Activated naive CD8-positive, alpha-beta T cell (primary cell): ENCODE results near the gene AMBRA1.

Experiments
- H3K27ac Mint-ChIP-seq: one replicate; pipeline ENCODE4 v1.8.0; 2021; ENCODE audit warnings: mixed read lengths
- H3K27me3 Mint-ChIP-seq: one replicate; pipeline ENCODE4 v1.8.0; 2021; ENCODE audit warnings: mixed read lengths
- H3K36me3 Mint-ChIP-seq: one replicate; pipeline ENCODE4 v1.8.0; 2021; ENCODE audit warnings: mixed read lengths
- H3K4me1 Mint-ChIP-seq: one replicate; pipeline ENCODE4 v1.8.0; 2021; ENCODE audit warnings: low read depth, mixed read lengths
- H3K4me3 Mint-ChIP-seq: one replicate; pipeline ENCODE4 v1.8.0; 2021; ENCODE audit warnings: mild to moderate bottlenecking, mixed read lengths
- H3K9me3 Mint-ChIP-seq: one replicate; pipeline ENCODE4 v1.8.0; 2021; ENCODE audit warnings: low read depth, mixed read lengths

Gene AMBRA1, protein sequence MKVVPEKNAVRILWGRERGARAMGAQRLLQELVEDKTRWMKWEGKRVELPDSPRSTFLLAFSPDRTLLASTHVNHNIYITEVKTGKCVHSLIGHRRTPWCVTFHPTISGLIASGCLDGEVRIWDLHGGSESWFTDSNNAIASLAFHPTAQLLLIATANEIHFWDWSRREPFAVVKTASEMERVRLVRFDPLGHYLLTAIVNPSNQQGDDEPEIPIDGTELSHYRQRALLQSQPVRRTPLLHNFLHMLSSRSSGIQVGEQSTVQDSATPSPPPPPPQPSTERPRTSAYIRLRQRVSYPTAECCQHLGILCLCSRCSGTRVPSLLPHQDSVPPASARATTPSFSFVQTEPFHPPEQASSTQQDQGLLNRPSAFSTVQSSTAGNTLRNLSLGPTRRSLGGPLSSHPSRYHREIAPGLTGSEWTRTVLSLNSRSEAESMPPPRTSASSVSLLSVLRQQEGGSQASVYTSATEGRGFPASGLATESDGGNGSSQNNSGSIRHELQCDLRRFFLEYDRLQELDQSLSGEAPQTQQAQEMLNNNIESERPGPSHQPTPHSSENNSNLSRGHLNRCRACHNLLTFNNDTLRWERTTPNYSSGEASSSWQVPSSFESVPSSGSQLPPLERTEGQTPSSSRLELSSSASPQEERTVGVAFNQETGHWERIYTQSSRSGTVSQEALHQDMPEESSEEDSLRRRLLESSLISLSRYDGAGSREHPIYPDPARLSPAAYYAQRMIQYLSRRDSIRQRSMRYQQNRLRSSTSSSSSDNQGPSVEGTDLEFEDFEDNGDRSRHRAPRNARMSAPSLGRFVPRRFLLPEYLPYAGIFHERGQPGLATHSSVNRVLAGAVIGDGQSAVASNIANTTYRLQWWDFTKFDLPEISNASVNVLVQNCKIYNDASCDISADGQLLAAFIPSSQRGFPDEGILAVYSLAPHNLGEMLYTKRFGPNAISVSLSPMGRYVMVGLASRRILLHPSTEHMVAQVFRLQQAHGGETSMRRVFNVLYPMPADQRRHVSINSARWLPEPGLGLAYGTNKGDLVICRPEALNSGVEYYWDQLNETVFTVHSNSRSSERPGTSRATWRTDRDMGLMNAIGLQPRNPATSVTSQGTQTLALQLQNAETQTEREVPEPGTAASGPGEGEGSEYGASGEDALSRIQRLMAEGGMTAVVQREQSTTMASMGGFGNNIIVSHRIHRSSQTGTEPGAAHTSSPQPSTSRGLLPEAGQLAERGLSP (N-terminal part only)

GRCh38 chr11:46593550-46594373 is at the start of gene AMBRA1:
TSS of gene AMBRA1 (minus strand) at chr11:46594023. CDS start at chr11:46548380, 45,643 bp downstream.
- H3K4me3 Mint-ChIP-seq = peak within 1 kb of the TSS; percentile 96
- peaks cover 2% of the 10 kb centered on the region for H3K36me3 Mint-ChIP-seq
- peaks cover 37% of the 10 kb centered on the region for H3K4me1 Mint-ChIP-seq
- H3K9me3 Mint-ChIP-seq = no peaks in the 10 kb centered on the region
- no peaks in the 10 kb centered on the region for H3K27me3 Mint-ChIP-seq
- peak within 1 kb of the TSS; percentile 93 for H3K27ac Mint-ChIP-seq

- no peaks in the 10 kb centered on the region for H3K9me3 Mint-ChIP-seq
- H3K4me1 Mint-ChIP-seq = peaks cover 26% of the 10 kb centered on the region
- peak overlapping the region; percentile 41 for H3K27ac Mint-ChIP-seq
- peaks cover 17% of the 10 kb centered on the region for H3K36me3 Mint-ChIP-seq
- no peak overlapping the region for H3K4me3 Mint-ChIP-seq
- H3K27me3 Mint-ChIP-seq = no peaks in the 10 kb centered on the region
Measured at GRCh38 chr11:46643531-46643930, 49.7 kb upstream of the AMBRA1 start.

DNA sequence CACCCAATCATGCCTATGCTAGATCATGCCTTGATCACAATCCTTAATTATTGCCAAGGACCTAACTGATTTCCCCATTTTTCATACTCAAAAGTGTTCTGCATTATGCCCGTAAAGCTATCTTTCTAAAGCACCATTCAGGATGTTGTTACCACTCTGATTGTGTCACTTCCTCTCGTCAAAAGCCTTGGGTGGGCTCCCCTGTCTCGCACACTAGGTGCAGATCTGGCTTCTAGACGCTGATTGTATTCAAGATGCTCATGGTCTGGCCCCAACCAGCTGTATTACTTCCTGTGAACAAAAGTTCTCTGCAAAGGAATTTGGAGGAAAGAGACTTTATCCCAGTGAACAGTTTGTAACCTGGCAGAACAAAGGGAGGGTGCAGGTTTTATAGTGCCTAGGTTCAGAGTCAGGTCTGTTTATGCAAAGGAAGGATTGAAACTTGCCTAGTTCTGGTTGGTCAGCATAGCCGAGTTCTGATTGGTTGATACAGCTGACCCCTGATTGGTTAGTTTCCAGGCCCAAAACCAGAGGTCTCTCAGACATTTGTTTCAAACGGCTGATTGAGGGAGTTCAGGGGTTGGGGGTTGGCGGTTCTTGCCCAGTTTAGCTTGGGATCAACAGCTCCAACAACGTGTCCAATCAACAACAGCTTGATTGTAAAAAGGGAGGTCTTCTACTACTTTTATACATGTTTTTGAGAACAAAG is 49.0 kb upstream of the AMBRA1 start:
- Mint-ChIP-seq H3K27me3 (no peaks in the 10 kb centered on the region), H3K4me3 (peak overlapping the region; percentile 6), H3K27ac (peak overlapping the region; percentile 41), H3K4me1 (peaks cover 28% of the 10 kb centered on the region), H3K9me3 (no peaks in the 10 kb centered on the region), H3K36me3 (peaks cover 19% of the 10 kb centered on the region)

DNA sequence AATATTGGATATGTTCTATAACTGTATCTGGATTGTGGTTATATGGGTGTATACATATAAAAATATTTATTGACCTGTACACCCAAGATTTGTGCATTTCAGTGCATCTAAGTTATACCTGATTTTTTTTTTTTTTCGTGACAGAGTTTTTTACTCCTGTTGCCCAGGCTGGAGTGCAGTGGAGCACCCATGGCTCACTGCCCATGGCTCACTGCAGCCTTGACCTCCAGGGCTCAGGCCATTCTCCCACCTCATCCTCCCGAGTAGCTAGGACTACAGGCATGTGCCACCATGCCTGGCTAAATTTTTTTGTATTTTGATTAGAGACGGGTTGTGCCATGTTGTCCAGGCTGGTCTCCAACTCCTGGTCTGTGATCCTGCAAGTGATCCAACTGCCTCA is 47.8 kb upstream of the AMBRA1 start:
- Mint-ChIP-seq H3K27me3 (no peaks in the 10 kb centered on the region), H3K27ac (no peak overlapping the region), H3K36me3 (peaks cover 19% of the 10 kb centered on the region), H3K9me3 (no peaks in the 10 kb centered on the region), H3K4me1 (peaks cover 28% of the 10 kb centered on the region), H3K4me3 (no peak overlapping the region)

GRCh38 chr11:46640036-46640788 is 46.4 kb upstream of the AMBRA1 start:
- Mint-ChIP-seq H3K27me3 (no peaks in the 10 kb centered on the region), H3K36me3 (peaks cover 24% of the 10 kb centered on the region), H3K4me1 (peaks cover 31% of the 10 kb centered on the region), H3K9me3 (no peaks in the 10 kb centered on the region), H3K27ac (no peak overlapping the region), H3K4me3 (no peak overlapping the region)

DNA sequence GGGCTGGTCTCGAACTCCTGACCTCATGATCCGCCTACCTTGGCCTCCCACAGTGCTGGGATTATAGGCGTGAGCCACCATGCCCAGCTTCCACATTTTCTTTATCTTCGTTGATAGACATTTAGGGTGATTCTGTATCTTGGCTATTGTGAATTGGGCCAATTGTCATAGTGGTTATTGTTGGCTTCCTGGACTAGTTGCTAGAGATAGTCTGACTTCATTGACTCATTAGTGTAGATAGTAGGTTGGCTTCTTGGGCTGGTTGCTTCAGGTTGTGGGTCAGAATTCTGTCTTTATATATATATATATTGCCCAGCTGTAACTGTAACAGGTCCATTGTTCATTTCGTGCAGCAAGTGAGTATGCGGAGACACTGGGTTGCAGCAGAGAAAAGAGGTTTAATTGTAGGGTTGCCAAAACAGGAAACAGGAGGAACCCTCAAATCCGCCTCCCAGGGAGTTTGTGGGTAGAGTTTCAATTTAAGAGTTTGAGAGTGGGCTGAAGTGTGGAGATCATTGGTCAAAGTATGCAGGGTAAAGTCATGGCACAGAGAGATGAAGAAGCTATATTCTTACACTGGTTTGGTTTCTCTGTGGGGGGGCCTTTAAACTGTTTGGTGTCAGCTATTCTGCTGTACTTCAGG is 45.5 kb upstream of the AMBRA1 start:
- Mint-ChIP-seq H3K4me3 (no peak overlapping the region), H3K27ac (peak overlapping the region; percentile 84), H3K4me1 (peaks cover 31% of the 10 kb centered on the region), H3K9me3 (no peaks in the 10 kb centered on the region), H3K27me3 (no peaks in the 10 kb centered on the region), H3K36me3 (peaks cover 24% of the 10 kb centered on the region)

DNA sequence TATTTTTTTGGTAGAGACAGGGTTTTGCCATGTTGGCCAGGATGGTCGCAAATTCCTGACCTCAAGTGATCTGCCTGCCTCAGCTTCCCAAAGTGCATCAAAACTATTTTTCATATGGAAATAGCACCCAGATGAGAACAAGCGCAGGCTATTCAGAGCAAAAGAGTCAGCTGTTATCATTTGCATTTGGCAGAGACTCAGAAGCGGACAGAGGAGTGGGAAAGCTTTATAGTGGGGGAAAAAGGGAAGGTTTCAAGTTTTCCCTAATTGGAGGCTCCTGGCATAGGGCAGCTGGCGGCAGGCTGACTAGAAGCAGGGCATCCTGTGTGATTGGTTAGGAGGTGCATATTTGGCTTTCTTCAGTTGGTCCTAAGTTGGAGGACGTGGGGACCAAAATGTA is 43.7 kb upstream of the AMBRA1 start:
- H3K27ac Mint-ChIP-seq = no peak overlapping the region
- H3K4me3 Mint-ChIP-seq = no peak overlapping the region
- peaks cover 19% of the 10 kb centered on the region for H3K4me1 Mint-ChIP-seq
- no peaks in the 10 kb centered on the region for H3K9me3 Mint-ChIP-seq
- no peaks in the 10 kb centered on the region for H3K27me3 Mint-ChIP-seq
- H3K36me3 Mint-ChIP-seq = peaks cover 18% of the 10 kb centered on the region

GRCh38 chr11:46635557-46636139 is 41.8 kb upstream of the AMBRA1 start:
- Mint-ChIP-seq H3K36me3 (peaks cover 19% of the 10 kb centered on the region), H3K27ac (no peak overlapping the region), H3K27me3 (no peaks in the 10 kb centered on the region), H3K9me3 (no peaks in the 10 kb centered on the region), H3K4me1 (peaks cover 18% of the 10 kb centered on the region), H3K4me3 (no peak overlapping the region)

DNA sequence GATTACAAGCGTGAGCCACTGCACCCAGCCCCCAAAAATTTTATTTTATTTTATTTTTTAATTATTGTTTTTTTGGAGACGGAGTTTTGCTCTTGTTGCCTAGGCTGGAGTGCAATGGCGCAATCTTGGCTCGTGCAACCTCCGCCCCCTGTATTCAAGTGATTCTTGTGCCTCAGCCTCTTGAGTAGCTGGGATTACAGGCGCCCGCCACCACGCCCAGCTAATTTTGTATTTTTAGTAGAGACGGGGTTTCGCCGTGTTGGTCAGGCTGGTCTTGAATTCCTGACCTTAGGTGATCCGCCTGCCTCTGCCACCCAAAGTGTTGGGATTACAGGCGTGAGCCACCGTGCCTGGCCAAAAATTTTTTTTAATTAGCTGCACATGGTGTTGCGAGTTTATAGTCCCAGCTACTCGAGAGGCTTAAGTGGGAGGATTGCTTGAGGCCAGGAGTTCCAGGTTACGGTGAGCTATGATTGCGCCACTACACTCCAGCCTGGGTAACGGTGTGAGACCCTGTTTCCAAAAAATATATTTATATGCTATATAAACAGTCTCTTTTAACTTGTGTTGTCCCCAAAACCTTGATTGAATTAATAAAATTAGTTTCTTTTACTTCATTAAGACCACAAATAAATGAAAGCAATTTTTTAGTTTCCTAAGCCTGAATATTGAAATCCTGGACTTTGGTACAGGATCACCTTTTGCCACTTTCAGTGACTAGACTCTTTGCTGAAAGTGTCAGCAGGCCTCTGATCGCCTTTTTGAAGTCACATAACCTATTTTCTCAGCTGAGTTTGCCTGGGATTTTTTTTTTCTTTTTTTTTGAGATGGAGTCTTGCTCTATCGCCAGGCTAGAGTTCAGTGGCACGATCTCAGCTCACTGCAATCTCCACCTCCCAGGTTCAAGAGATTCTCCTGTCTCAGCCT is 39.7 kb upstream of the AMBRA1 start:
- peaks cover 13% of the 10 kb centered on the region for H3K4me1 Mint-ChIP-seq
- no peaks in the 10 kb centered on the region for H3K27me3 Mint-ChIP-seq
- H3K9me3 Mint-ChIP-seq = no peaks in the 10 kb centered on the region
- H3K36me3 Mint-ChIP-seq = peaks cover 12% of the 10 kb centered on the region
- H3K4me3 Mint-ChIP-seq = no peak overlapping the region
- H3K27ac Mint-ChIP-seq = no peak overlapping the region

GRCh38 chr11:46632502-46632901 is 38.7 kb upstream of the AMBRA1 start:
- peaks cover 11% of the 10 kb centered on the region for H3K4me1 Mint-ChIP-seq
- no peaks in the 10 kb centered on the region for H3K9me3 Mint-ChIP-seq
- H3K4me3 Mint-ChIP-seq = no peak overlapping the region
- H3K36me3 Mint-ChIP-seq = peaks cover 9% of the 10 kb centered on the region
- peak overlapping the region; percentile 18 for H3K27ac Mint-ChIP-seq
- no peaks in the 10 kb centered on the region for H3K27me3 Mint-ChIP-seq

DNA sequence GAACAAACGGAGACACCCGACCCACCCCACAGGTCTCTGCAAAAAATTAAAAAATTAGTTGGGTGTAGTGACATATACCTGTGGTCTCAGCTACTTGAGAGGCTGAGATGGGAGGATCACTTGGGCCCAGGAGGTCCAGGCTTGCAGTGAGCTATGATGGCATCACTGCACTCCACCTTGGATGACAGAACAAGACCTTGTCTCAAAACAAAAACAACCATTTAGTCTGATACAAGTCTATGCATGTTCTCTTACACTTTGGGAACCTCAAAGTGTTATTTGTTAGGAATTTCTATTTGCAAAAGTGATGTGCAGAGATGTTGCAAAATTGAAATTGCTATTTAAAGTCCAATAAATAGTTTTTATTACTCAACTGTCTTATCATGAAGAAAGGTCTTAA is 37.9 kb upstream of the AMBRA1 start:
- Mint-ChIP-seq H3K27ac (peak overlapping the region; percentile 28), H3K4me1 (peaks cover 12% of the 10 kb centered on the region), H3K27me3 (no peaks in the 10 kb centered on the region), H3K36me3 (peaks cover 9% of the 10 kb centered on the region), H3K4me3 (no peak overlapping the region), H3K9me3 (no peaks in the 10 kb centered on the region)

DNA sequence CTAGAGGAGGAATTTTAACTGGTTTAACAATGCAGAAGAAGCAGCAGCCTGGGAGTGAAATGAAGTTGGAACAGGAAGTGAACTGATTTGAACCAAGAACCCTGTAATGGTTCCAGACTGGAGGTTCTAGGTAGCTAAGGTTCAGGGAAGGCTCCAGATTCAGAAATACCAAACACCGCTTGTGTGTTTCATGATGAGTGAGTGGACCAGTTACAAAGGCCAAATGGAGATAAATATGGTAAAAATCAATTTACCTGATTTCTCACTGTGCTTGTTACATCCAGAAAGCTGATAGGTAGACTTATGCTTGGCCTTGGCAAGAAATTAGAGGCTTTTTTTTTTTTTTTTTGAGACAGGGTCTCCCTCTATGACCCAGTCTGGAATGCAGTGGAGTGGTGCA is 36.4 kb upstream of the AMBRA1 start:
- H3K4me1 Mint-ChIP-seq = peaks cover 14% of the 10 kb centered on the region
- H3K27me3 Mint-ChIP-seq = no peaks in the 10 kb centered on the region
- no peak overlapping the region for H3K4me3 Mint-ChIP-seq
- no peak overlapping the region for H3K27ac Mint-ChIP-seq
- peaks cover 5% of the 10 kb centered on the region for H3K36me3 Mint-ChIP-seq
- H3K9me3 Mint-ChIP-seq = no peaks in the 10 kb centered on the region
